Endothelial cell of umbilical vein (primary cell): ENCODE results near the gene SIGLEC7. TPM values are rescaled to one million over a fixed set of nuclear protein-coding genes. Genes with fewer than 3 reads are reported as not detected.

ENCODE experiments used
- BruUV-seq: library from RNA; stranded (reverse); fragments of 400-500 nt; replicated peaks from 2 replicates; lab custom pipeline; 2021; lab: Mats Ljungman, UMichigan
- CTCF ChIA-PET: fragments of 300-600, 350-600 bp; sonication (Branson Sonifier 250); formaldehyde crosslinking; loops from one replicate; lab custom pipeline; 2021; ENCODE audit warnings: antibody characterized with exemption, inconsistent platforms; lab: Charles Lee
- POLR2A ChIA-PET: fragments of 300-600, 350-600 bp; sonication (Branson Sonifier 250); formaldehyde crosslinking; loops from one replicate; lab custom pipeline; 2021; ENCODE audit warnings: antibody characterized with exemption, inconsistent platforms; lab: Charles Lee
- DNase-seq: peaks from one replicate; pipeline ENCODE4 v3.0.0-alpha.2; 2011; ENCODE audit warnings: low read depth, low spot score
- FAIRE-seq: peaks from 2 replicates; lab custom pipeline; 2011; peaks lifted over from hg19 to GRCh38; lab: Jason Lieb, UNC
- H2AFZ ChIP-seq: 2 replicates; pipeline ENCODE4 v1.6.0; 2012; ENCODE audit warnings: low read depth, low read length, control low read depth, inconsistent platforms
- H3K27ac ChIP-seq: 2 replicates; pipeline ENCODE4 v1.5.1; 2011; ENCODE audit warnings: low read depth, mild to moderate bottlenecking, control low read depth, low read length, moderate library complexity; ENCODE audit not compliant: insufficient read depth
- H3K27me3 ChIP-seq, 2 experiments: 2 replicates each; pipeline versions ENCODE4 v1.6.0 to v1.6.1; 2011; ENCODE audit warnings: low read length in 2 of 2, mixed read lengths in 1 of 2; ENCODE audit not compliant: control insufficient read depth in 2 of 2, insufficient read depth in 2 of 2
- H3K36me3 ChIP-seq, 2 experiments: 2 replicates in 1 of 2; 3 replicates in 1 of 2; pipeline ENCODE4 v1.5.1; 2011; ENCODE audit warnings: low read length in 2 of 2, mild to moderate bottlenecking in 1 of 2, moderate library complexity in 1 of 2; ENCODE audit not compliant: control insufficient read depth in 2 of 2, insufficient read depth in 2 of 2; ENCODE audit errors: extremely low read depth in 1 of 2
- H3K4me1 ChIP-seq: 3 replicates; pipeline ENCODE4 v1.5.1; 2011; ENCODE audit warnings: mild to moderate bottlenecking, low read length; ENCODE audit not compliant: control insufficient read depth, insufficient read depth; ENCODE audit errors: extremely low read depth
- H3K4me2 ChIP-seq: 2 replicates; pipeline ENCODE4 v1.6.1; 2011; ENCODE audit warnings: low read length, control low read depth, mixed read lengths; ENCODE audit not compliant: insufficient read depth
- H3K4me3 ChIP-seq, 3 experiments: fragments of 200-600 bp in 1 of 3; sonication (generic), shearing (Covaris generic) in 1 of 3; replicated peaks in 1 of 3; 2 replicates each; pipeline ENCODE4 v1.5.1; 2011 to 2016; ENCODE audit warnings: control low read depth in 3 of 3, low read length in 3 of 3, mild to moderate bottlenecking in 2 of 3, inconsistent platforms in 1 of 3, low read depth in 1 of 3, moderate library complexity in 1 of 3; ENCODE audit not compliant: insufficient read depth in 1 of 3
- H3K79me2 ChIP-seq: 2 replicates; pipeline ENCODE4 v1.6.0; 2012; ENCODE audit warnings: low read length, inconsistent platforms; ENCODE audit not compliant: control insufficient read depth, insufficient read depth
- H3K9ac ChIP-seq: replicated peaks from 2 replicates; pipeline ENCODE3; 2011; ENCODE audit warnings: low read length, control low read depth; ENCODE audit not compliant: insufficient read depth; ENCODE audit errors: extremely low read depth
- H3K9me1 ChIP-seq: replicated peaks from 3 replicates; pipeline ENCODE4 v1.6.0; 2011; ENCODE audit warnings: mild to moderate bottlenecking, low read length; ENCODE audit not compliant: control insufficient read depth, insufficient read depth; ENCODE audit errors: extremely low read depth
- H3K9me3 ChIP-seq: replicated peaks from 2 replicates; pipeline ENCODE4 v1.5.1; 2012; ENCODE audit warnings: low read length, inconsistent platforms; ENCODE audit not compliant: control insufficient read depth, insufficient read depth
- H4K20me1 ChIP-seq: replicated peaks from 2 replicates; pipeline ENCODE3; 2011; ENCODE audit warnings: mild to moderate bottlenecking, low read length; ENCODE audit not compliant: control insufficient read depth, insufficient read depth; ENCODE audit errors: extremely low read depth
- CTCF ChIP-seq, 2 donors: IDR thresholded peaks; 1 replicate in 1 of 2; 2 replicates in 1 of 2; pipeline ENCODE4 v1.5.1; 2011; ENCODE audit warnings: low read length in 2 of 2, mild to moderate bottlenecking in 2 of 2, moderate library complexity in 2 of 2, control low read depth in 1 of 2, inconsistent platforms in 1 of 2, low read depth in 1 of 2; ENCODE audit not compliant: insufficient read depth in 1 of 2; ENCODE audit errors: extremely low read depth in 1 of 2
- EZH2 ChIP-seq: IDR thresholded peaks from 2 replicates; pipeline ENCODE4 v1.6.1; 2012; ENCODE audit warnings: borderline replicate concordance, low read depth, mild to moderate bottlenecking, moderate library complexity, low read length, inconsistent platforms; ENCODE audit not compliant: severe bottlenecking
- FOS ChIP-seq: IDR thresholded peaks from 2 replicates; pipeline ENCODE4 v1.6.1; 2011; ENCODE audit warnings: mild to moderate bottlenecking, low read length, moderate library complexity, borderline replicate concordance; ENCODE audit not compliant: insufficient read depth
- GATA2 ChIP-seq: IDR thresholded peaks from 2 replicates; pipeline ENCODE4 v1.7.0; 2011; ENCODE audit warnings: low read depth, mild to moderate bottlenecking, moderate library complexity, mixed read lengths, low read length; ENCODE audit not compliant: insufficient read length, insufficient read depth
- JUN ChIP-seq: IDR thresholded peaks from 2 replicates; pipeline ENCODE4 v1.6.1; 2011; ENCODE audit warnings: borderline replicate concordance, low read depth; ENCODE audit not compliant: insufficient read length, insufficient read depth
- MAX ChIP-seq: IDR thresholded peaks from 2 replicates; pipeline ENCODE4 v1.6.1; 2011; ENCODE audit not compliant: insufficient read depth, insufficient read length
- MYC ChIP-seq: IDR thresholded peaks from one replicate; pipeline ENCODE4 v1.6.1; 2011; ENCODE audit warnings: mild to moderate bottlenecking, low read depth, low read length
- POLR2A ChIP-seq: IDR thresholded peaks from 2 replicates; pipeline ENCODE4 v1.6.1; 2012; ENCODE audit warnings: low read depth, mild to moderate bottlenecking, control low read depth, low read length
- POLR2AphosphoS5 ChIP-seq: IDR thresholded peaks from 2 replicates; pipeline ENCODE4 v1.6.1; 2012; ENCODE audit warnings: low read depth, mild to moderate bottlenecking, control low read depth, low read length, moderate library complexity; ENCODE audit not compliant: insufficient read depth
- dilution Hi-C: fragments of 300-500 bp; cut with MboI; formaldehyde crosslinking; loops from one replicate; pipeline ENCODE4 v1.15.0; 2019; ENCODE audit warnings: low sequenced_read_pairs; ENCODE audit not compliant: extremely low pct_ligation_motif_present
- intact Hi-C: fragments of 100-400 bp; cut with micrococcal nuclease; formaldehyde crosslinking; loops from one replicate; pipeline ENCODE4 v1.10.0; 2022
- polyA plus RNA-seq, 4 experiments: library from polyadenylated mRNA; depleted of rRNA in 3 of 4; stranded (reverse) in 3 of 4; unstranded in 1 of 4; fragments of >200 nt; gene quantifications; 2 replicates each; pipeline versions ENCODE4 v1.2.1 to v1.2.3, GENCODE V29; 2011 to 2012; ENCODE audit warnings: missing spikeins in 1 of 4
- total RNA-seq: library from RNA; stranded (reverse); gene quantifications from 2 replicates; pipeline ENCODE4 v1.2.3, GENCODE V29; 2021

SIGLEC7 gene
- total and polyA plus RNA-seq, 2 donors (not counting 3 experiments of a cell fraction or from before 2014, with no cell fraction given), result not detected

- intact Hi-C loops, result no loop called here
- no peak for FAIRE-seq
Measured at GRCh38 chr19:51164215-51164614, 22.1 kb downstream of the SIGLEC7 start.

GRCh38 chr19:51166846-51167490 lies 24.9 kb downstream of the SIGLEC7 start:
- Histone ChIP-seq H2AFZ (no peak overlapping the region), H3K9ac (no peak overlapping the region), H3K4me2 (no peak overlapping the region), H3K9me3 (no peaks in the 10 kb centered on the region), H3K27ac (no peak overlapping the region), H3K4me3 (no peak overlapping the region), H3K36me3 (no peaks in the 10 kb centered on the region), H3K79me2 (no peaks in the 10 kb centered on the region), H3K27me3 (peaks cover 0 to 4% of the 10 kb centered on the region in 2 experiments), H4K20me1 (no peaks in the 10 kb centered on the region), H3K9me1 (no peaks in the 10 kb centered on the region), H3K4me1 (no peaks in the 10 kb centered on the region)
- POLR2A ChIA-PET, result no interaction called here
- no peak for FAIRE-seq
- intact Hi-C loops, result no loop called here
- no peak for DNase-seq
- no TSS peak for BruUV-seq
- dilution Hi-C loops, result no loop called here
- CTCF ChIA-PET, result no interaction called here
- TF ChIP-seq MYC (no peak), MAX (no peak), CTCF (IDR thresholded peaks at IDR 0.05; ENCODE audit: extremely low read depth in 1 of 2, insufficient read depth in 1 of 2, low read depth in 1 of 2, low read length in 2 of 2) (no peak), POLR2AphosphoS5 (no peak), JUN (no peak), POLR2A (no peak), FOS (no peak), EZH2 (no peak)

More at GRCh38 chr19:51164215-51164614, 22.1 kb downstream of the SIGLEC7 start:
- no peaks in the 10 kb centered on the region for H3K4me1 ChIP-seq
- dilution Hi-C loops, result no loop called here
- no peaks in the 10 kb centered on the region for H4K20me1 ChIP-seq
- H3K4me2 ChIP-seq, result no peak overlapping the region
- no peaks in the 10 kb centered on the region for H3K9me1 ChIP-seq
- H3K27me3 ChIP-seq, result peaks cover 0 to 4% of the 10 kb centered on the region in 2 experiments
- POLR2A ChIA-PET, result no interaction called here
- no peak overlapping the region for H3K4me3 ChIP-seq
- no peak overlapping the region for H3K27ac ChIP-seq
- H3K79me2 ChIP-seq, result no peaks in the 10 kb centered on the region
- DNase-seq, result no peak
- no peaks in the 10 kb centered on the region for H3K36me3 ChIP-seq
- CTCF ChIA-PET, result no interaction called here
- no peak overlapping the region for H2AFZ ChIP-seq
- TF ChIP-seq GATA2, result no peak
- H3K9ac ChIP-seq, result no peak overlapping the region
- no TSS peak for BruUV-seq
- H3K9me3 ChIP-seq, result no peaks in the 10 kb centered on the region
